SK-N-SH (cell line): ENCODE results near the gene MASP1.

Source experiments
- CHD2 ChIP-seq: fragments of 150-350 bp; IDR thresholded peaks from 2 replicates; pipeline ENCODE4 v1.6.1; 2018; ENCODE audit warnings: low read length; ENCODE audit not compliant: partially characterized antibody
- ELF1 ChIP-seq: IDR thresholded peaks from 2 replicates; pipeline ENCODE4 v1.4.0; 2012
- EP300 ChIP-seq, 2 experiments: IDR thresholded peaks; 2 replicates each; pipeline versions ENCODE4 v1.4.0 to v1.6.1; 2012; ENCODE audit warnings: borderline replicate concordance in 1 of 2, low read depth in 1 of 2, low read length in 1 of 2
- EZH2phosphoT487 ChIP-seq: fragments of 200-600 bp; sonication (generic); IDR thresholded peaks from 2 replicates; pipeline ENCODE4 v1.6.1; 2017; ENCODE audit warnings: low read depth, mixed run types, mild to moderate bottlenecking, antibody characterized with exemption, moderate library complexity, borderline replicate concordance
- FOXM1 ChIP-seq: IDR thresholded peaks from 2 replicates; pipeline ENCODE4 v1.4.0; 2012; ENCODE audit warnings: low read depth, mild to moderate bottlenecking
- GABPA ChIP-seq: IDR thresholded peaks from 2 replicates; pipeline ENCODE4 v1.4.0; 2012; ENCODE audit warnings: low read depth, mild to moderate bottlenecking
- NRF1 ChIP-seq: IDR thresholded peaks from 2 replicates; pipeline ENCODE4 v1.6.1; 2012; ENCODE audit warnings: low read depth, mild to moderate bottlenecking, low read length
- RFX5 ChIP-seq: IDR thresholded peaks from 2 replicates; pipeline ENCODE4 v1.6.1; 2012; ENCODE audit warnings: mild to moderate bottlenecking, improper control_type of control experiment, low read length
- SIN3A ChIP-seq: IDR thresholded peaks from 2 replicates; pipeline ENCODE4 v1.6.1; 2012; ENCODE audit warnings: low read depth, mild to moderate bottlenecking, low read length, moderate library complexity, borderline replicate concordance
- TAF1 ChIP-seq: IDR thresholded peaks from 2 replicates; pipeline ENCODE4 v1.6.1; 2012; ENCODE audit warnings: low read depth, mild to moderate bottlenecking, low read length, moderate library complexity, borderline replicate concordance
- TCF12 ChIP-seq: IDR thresholded peaks from 2 replicates; pipeline ENCODE4 v1.4.0; 2012
- USF1 ChIP-seq: IDR thresholded peaks from 2 replicates; pipeline ENCODE4 v1.4.0; 2012; ENCODE audit warnings: low read depth, borderline replicate concordance
- YY1 ChIP-seq: IDR thresholded peaks from 2 replicates; pipeline ENCODE4 v1.4.0; 2012; ENCODE audit warnings: low read depth, mild to moderate bottlenecking
- TF ChIP-seq, protein P1 (sequence below): fragments of 200-600 bp; sonication (generic); IDR thresholded peaks from 2 replicates; pipeline ENCODE4 v1.6.1; 2017; ENCODE audit warnings: antibody characterized with exemption, mild to moderate bottlenecking, moderate library complexity

GRCh38 chr3:187257471-187257870, 34.1 kb downstream of the MASP1 start:
- no peak for TF ChIP-seq USF1
- no peak for TF ChIP-seq YY1
- TF ChIP-seq NRF1 = no peak
- TF ChIP-seq, protein P1, sequence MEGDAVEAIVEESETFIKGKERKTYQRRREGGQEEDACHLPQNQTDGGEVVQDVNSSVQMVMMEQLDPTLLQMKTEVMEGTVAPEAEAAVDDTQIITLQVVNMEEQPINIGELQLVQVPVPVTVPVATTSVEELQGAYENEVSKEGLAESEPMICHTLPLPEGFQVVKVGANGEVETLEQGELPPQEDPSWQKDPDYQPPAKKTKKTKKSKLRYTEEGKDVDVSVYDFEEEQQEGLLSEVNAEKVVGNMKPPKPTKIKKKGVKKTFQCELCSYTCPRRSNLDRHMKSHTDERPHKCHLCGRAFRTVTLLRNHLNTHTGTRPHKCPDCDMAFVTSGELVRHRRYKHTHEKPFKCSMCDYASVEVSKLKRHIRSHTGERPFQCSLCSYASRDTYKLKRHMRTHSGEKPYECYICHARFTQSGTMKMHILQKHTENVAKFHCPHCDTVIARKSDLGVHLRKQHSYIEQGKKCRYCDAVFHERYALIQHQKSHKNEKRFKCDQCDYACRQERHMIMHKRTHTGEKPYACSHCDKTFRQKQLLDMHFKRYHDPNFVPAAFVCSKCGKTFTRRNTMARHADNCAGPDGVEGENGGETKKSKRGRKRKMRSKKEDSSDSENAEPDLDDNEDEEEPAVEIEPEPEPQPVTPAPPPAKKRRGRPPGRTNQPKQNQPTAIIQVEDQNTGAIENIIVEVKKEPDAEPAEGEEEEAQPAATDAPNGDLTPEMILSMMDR = no peak
- TF ChIP-seq ELF1 = no peak
- TF ChIP-seq SIN3A = no peak
- no peak for TF ChIP-seq GABPA
- TF ChIP-seq RFX5 = no peak
- TF ChIP-seq TCF12 = no peak
- TF ChIP-seq TAF1 = no peak
- TF ChIP-seq EZH2phosphoT487 = no peak
- no peak for TF ChIP-seq FOXM1
- no peak for TF ChIP-seq EP300 (IDR thresholded peaks at IDR 0.05; ENCODE audit: borderline replicate concordance in 1 of 2, low read depth in 1 of 2, low read length in 1 of 2)
- TF ChIP-seq CHD2 = no peak
